ENCODE results near the gene TBC1D5.

DNA sequence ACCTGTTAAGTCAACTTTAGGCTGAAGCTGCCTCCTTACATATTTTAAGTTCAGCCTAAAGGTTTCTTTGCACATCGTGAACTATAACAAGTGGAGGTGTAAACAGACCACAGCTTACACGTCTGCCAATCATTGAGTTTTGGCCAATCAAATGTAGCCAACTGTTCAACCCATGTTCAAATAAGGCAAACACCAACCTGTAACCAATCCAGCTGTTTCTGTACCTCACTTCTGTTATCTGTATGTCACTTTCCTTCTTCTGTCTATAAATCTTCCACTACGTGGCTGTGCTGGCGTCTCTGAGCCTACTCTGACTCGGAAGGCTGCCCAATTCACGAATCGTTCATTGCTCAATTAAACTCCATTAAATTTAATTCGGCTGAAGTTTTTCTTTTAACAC lies 356.0 kb downstream of the TBC1D5 start:
- no peak for TF ChIP-seq POLR2A (IDR thresholded peaks at IDR 0.05)
- TF ChIP-seq, protein P1, sequence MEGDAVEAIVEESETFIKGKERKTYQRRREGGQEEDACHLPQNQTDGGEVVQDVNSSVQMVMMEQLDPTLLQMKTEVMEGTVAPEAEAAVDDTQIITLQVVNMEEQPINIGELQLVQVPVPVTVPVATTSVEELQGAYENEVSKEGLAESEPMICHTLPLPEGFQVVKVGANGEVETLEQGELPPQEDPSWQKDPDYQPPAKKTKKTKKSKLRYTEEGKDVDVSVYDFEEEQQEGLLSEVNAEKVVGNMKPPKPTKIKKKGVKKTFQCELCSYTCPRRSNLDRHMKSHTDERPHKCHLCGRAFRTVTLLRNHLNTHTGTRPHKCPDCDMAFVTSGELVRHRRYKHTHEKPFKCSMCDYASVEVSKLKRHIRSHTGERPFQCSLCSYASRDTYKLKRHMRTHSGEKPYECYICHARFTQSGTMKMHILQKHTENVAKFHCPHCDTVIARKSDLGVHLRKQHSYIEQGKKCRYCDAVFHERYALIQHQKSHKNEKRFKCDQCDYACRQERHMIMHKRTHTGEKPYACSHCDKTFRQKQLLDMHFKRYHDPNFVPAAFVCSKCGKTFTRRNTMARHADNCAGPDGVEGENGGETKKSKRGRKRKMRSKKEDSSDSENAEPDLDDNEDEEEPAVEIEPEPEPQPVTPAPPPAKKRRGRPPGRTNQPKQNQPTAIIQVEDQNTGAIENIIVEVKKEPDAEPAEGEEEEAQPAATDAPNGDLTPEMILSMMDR (IDR thresholded peaks at IDR 0.05), result no peak
